Kidney (tissue), 14 donors: ENCODE data around the gene MYT1. TPM values are rescaled to one million over a fixed set of nuclear protein-coding genes. Genes with fewer than 3 reads are reported as not detected.

Experiments used
- DNase-seq, 5 donors: peaks; one replicate each; pipeline ENCODE4 v3.0.0-alpha.2; 2013 to 2020
- FAIRE-seq: peaks from 2 replicates; lab custom pipeline; 2012; peaks lifted over from hg19 to GRCh38; lab: Jason Lieb, UNC
- H3K27ac ChIP-seq, 2 donors: one replicate each; pipeline ENCODE4 v1.7.0; 2013; ENCODE audit warnings: low read depth in 2 of 2, low read length in 2 of 2, inconsistent platforms in 1 of 2
- H3K27me3 ChIP-seq: one replicate; pipeline ENCODE4 v1.7.1; 2013; ENCODE audit warnings: low read length, inconsistent platforms; ENCODE audit not compliant: control insufficient read depth, insufficient read depth
- H3K36me3 ChIP-seq, 3 donors: one replicate each; pipeline versions ENCODE4 v1.7.0 to v1.7.1; 2013; ENCODE audit warnings: low read length in 3 of 3, control low read depth in 1 of 3, inconsistent platforms in 1 of 3; ENCODE audit not compliant: insufficient read depth in 3 of 3, control insufficient read depth in 2 of 3
- H3K4me1 ChIP-seq, 3 donors: one replicate each; pipeline versions ENCODE4 v1.7.0 to v1.7.1; 2013; ENCODE audit warnings: low read length in 3 of 3, inconsistent platforms in 1 of 3, low read depth in 1 of 3; ENCODE audit not compliant: control insufficient read depth in 2 of 3, insufficient read depth in 2 of 3
- H3K4me3 ChIP-seq, 3 donors: one replicate each; pipeline versions ENCODE4 v1.7.0 to v1.8.1; 2013; ENCODE audit warnings: low read length in 3 of 3, control low read depth in 1 of 3, inconsistent platforms in 1 of 3
- H3K9ac ChIP-seq, 3 donors: one replicate each; pipeline versions ENCODE4 v1.7.0 to v1.7.1; 2013; ENCODE audit warnings: low read length in 3 of 3, control low read depth in 1 of 3, inconsistent platforms in 1 of 3
- H3K9me3 ChIP-seq, 3 donors: one replicate each; pipeline versions ENCODE4 v1.7.0 to v1.7.1; 2013; ENCODE audit warnings: low read length in 3 of 3, control low read depth in 1 of 3, inconsistent platforms in 1 of 3; ENCODE audit not compliant: control insufficient read depth in 2 of 3, insufficient read depth in 1 of 3
- CTCF ChIP-seq: IDR thresholded peaks from 3 replicates; pipeline ENCODE4 v1.5.1; 2012; ENCODE audit warnings: mild to moderate bottlenecking, moderate library complexity, borderline replicate concordance; ENCODE audit not compliant: insufficient read depth; ENCODE audit errors: extremely low read depth
- intact Hi-C: fragments of 100-400 bp; cut with DNase I; formaldehyde crosslinking; loops from one replicate; pipeline ENCODE4 v1.11.1; 2022
- polyA plus RNA-seq: library from polyadenylated mRNA; stranded (reverse); fragments of 350-450 nt; fragmentation: Illumina TruSeq; extraction: RNeasy Lipid Tissue Mini Kit (QIAGEN cat#74804); gene quantifications from one replicate; pipeline ENCODE4 v1.2.3, GENCODE V29; 2014; ENCODE audit warnings: low read depth, low replicate concordance; ENCODE audit not compliant: insufficient read depth
- total RNA-seq: library from RNA; stranded (reverse); fragmentation: NEBNext Ultra II Directional; extraction: Animal tissue kit (Norgen Biotek cat#: 25700); gene quantifications from one replicate; pipeline ENCODE4 v1.2.1, GENCODE V29; 2021
- donor health status: control.
- donor health status: control.
- donor health status: control.
- donor health status: control.
- donor health status: control.
- donor health status: DM: yes; HTN: yes; CAD: no.
- donor health status: Normal renal cell carcinoma (clear cell type).

MYT1 gene
- total and polyA plus RNA-seq, 2 donors from 2014 or later = not detected

GRCh38 chr20:64279826-64280459, 115.7 kb downstream of the MYT1 start:
- TF ChIP-seq CTCF = no peak
- no peak overlapping the region for H3K9ac ChIP-seq
- intact Hi-C loops = no loop called here
- peaks cover 0 to 2% (median 0%) of the 10 kb centered on the region in 3 donors for H3K36me3 ChIP-seq
- no peak overlapping the region for H3K27ac ChIP-seq
- no peaks in the 10 kb centered on the region for H3K9me3 ChIP-seq
- H3K4me3 ChIP-seq = no peak overlapping the region
- no peak for FAIRE-seq
- DNase-seq = peak in 1 of 5 donors; percentile 77
- no peaks in the 10 kb centered on the region for H3K4me1 ChIP-seq
- no peaks in the 10 kb centered on the region for H3K27me3 ChIP-seq

- TF ChIP-seq CTCF = no peak
- H3K9me3 ChIP-seq = no peaks in the 10 kb centered on the region
- intact Hi-C loops = no loop called here
- no peak for FAIRE-seq
- no peaks in the 10 kb centered on the region for H3K27me3 ChIP-seq
- peaks cover 0 to 2% (median 0%) of the 10 kb centered on the region in 3 donors for H3K36me3 ChIP-seq
- H3K4me3 ChIP-seq = no peak overlapping the region
- H3K27ac ChIP-seq = no peak overlapping the region
- no peak overlapping the region for H3K9ac ChIP-seq
- DNase-seq = no peak
- H3K4me1 ChIP-seq = no peaks in the 10 kb centered on the region
Measured at GRCh38 chr20:64280460-64280843, 116.2 kb downstream of the MYT1 start.

GRCh38 chr20:64283646-64284045, 119.4 kb downstream of the MYT1 start:
- no peak for TF ChIP-seq CTCF
- Histone ChIP-seq H3K9me3 (no peaks in the 10 kb centered on the region), H3K4me1 (no peaks in the 10 kb centered on the region), H3K36me3 (no peaks in the 10 kb centered on the region), H3K27me3 (no peaks in the 10 kb centered on the region), H3K9ac (no peak overlapping the region), H3K27ac (no peak overlapping the region), H3K4me3 (no peak overlapping the region)
- no peak for FAIRE-seq
- intact Hi-C loops = no loop called here
- DNase-seq = no peak
